Mesenchymal stem cell (in vitro differentiated cells and primary cell): ENCODE data around the gene CA5A.

Source experiments
- DNase-seq: peaks from one replicate; pipeline ENCODE4 v3.0.0-alpha.2; 2013
- H2AFZ ChIP-seq: one replicate; pipeline ENCODE4 v1.6.1; 2013; ENCODE audit warnings: low read depth, mild to moderate bottlenecking, control low read depth, inconsistent platforms, low read length, moderate library complexity
- H2AK5ac ChIP-seq: 2 replicates; pipeline ENCODE4 v1.6.1; 2013; ENCODE audit warnings: low read length, moderate library complexity, mild to moderate bottlenecking, inconsistent platforms; ENCODE audit not compliant: severe bottlenecking
- H2BK120ac ChIP-seq: one replicate; pipeline ENCODE4 v1.6.1; 2013; ENCODE audit warnings: low read depth, mild to moderate bottlenecking, inconsistent platforms, low read length, moderate library complexity
- H2BK12ac ChIP-seq, 2 experiments: one replicate each; pipeline ENCODE4 v1.6.1; 2013; ENCODE audit warnings: inconsistent platforms in 2 of 2, low read length in 2 of 2, mild to moderate bottlenecking in 2 of 2, moderate library complexity in 2 of 2, control low read depth in 1 of 2
- H2BK15ac ChIP-seq: one replicate; pipeline ENCODE4 v1.6.1; 2013; ENCODE audit warnings: mild to moderate bottlenecking, low read depth, inconsistent platforms; ENCODE audit not compliant: poor library complexity, severe bottlenecking
- H2BK5ac ChIP-seq: 2 replicates; pipeline ENCODE4 v1.6.1; 2013; ENCODE audit warnings: low read depth, mild to moderate bottlenecking, low read length, control low read depth, inconsistent platforms; ENCODE audit not compliant: poor library complexity, severe bottlenecking
- H3K14ac ChIP-seq, 2 experiments: one replicate each; pipeline ENCODE4 v1.6.1; 2013; ENCODE audit warnings: inconsistent platforms in 2 of 2, low read length in 2 of 2, control low read depth in 1 of 2, mild to moderate bottlenecking in 1 of 2, moderate library complexity in 1 of 2
- H3K18ac ChIP-seq, 2 experiments: one replicate each; pipeline ENCODE4 v1.6.1; 2013; ENCODE audit warnings: inconsistent platforms in 2 of 2, low read length in 2 of 2, control low read depth in 1 of 2, low read depth in 1 of 2, mild to moderate bottlenecking in 1 of 2
- H3K23ac ChIP-seq, 2 experiments: one replicate each; pipeline ENCODE4 v1.6.1; 2013; ENCODE audit warnings: inconsistent platforms in 2 of 2, low read length in 2 of 2, mild to moderate bottlenecking in 2 of 2, moderate library complexity in 2 of 2, control low read depth in 1 of 2
- H3K27ac ChIP-seq: 2 replicates; pipeline ENCODE4 v1.5.1; 2013; ENCODE audit warnings: mild to moderate bottlenecking, moderate library complexity, low read length, control low read depth, inconsistent platforms; ENCODE audit not compliant: poor library complexity, severe bottlenecking
- H3K27me3 ChIP-seq, 2 experiments: 2 replicates each; pipeline versions ENCODE4 v1.6.1 to v1.7.0; 2013; ENCODE audit warnings: low read length in 2 of 2, mild to moderate bottlenecking in 2 of 2, moderate library complexity in 2 of 2, control low read depth in 1 of 2, inconsistent platforms in 1 of 2; ENCODE audit not compliant: control insufficient read depth in 1 of 2, insufficient read depth in 1 of 2
- H3K36me3 ChIP-seq, 2 experiments: 2 replicates each; pipeline versions ENCODE4 v1.6.1 to v1.7.0; 2013; ENCODE audit warnings: low read length in 2 of 2, control low read depth in 1 of 2, inconsistent platforms in 1 of 2, low read depth in 1 of 2, mild to moderate bottlenecking in 1 of 2; ENCODE audit not compliant: insufficient read depth in 2 of 2, control insufficient read depth in 1 of 2
- H3K4ac ChIP-seq, 2 experiments: one replicate each; pipeline ENCODE4 v1.6.1; 2013; ENCODE audit warnings: inconsistent platforms in 2 of 2, low read length in 2 of 2, mild to moderate bottlenecking in 2 of 2, moderate library complexity in 2 of 2, control low read depth in 1 of 2, low read depth in 1 of 2
- H3K4me1 ChIP-seq: 2 replicates; pipeline ENCODE4 v1.6.1; 2013; ENCODE audit warnings: low read depth, low read length, control low read depth; ENCODE audit not compliant: control insufficient read depth, insufficient read depth
- H3K4me2 ChIP-seq: 2 replicates; pipeline ENCODE4 v1.6.1; 2013; ENCODE audit warnings: low read length, mild to moderate bottlenecking, inconsistent platforms; ENCODE audit not compliant: poor library complexity, severe bottlenecking
- H3K4me3 ChIP-seq, 2 experiments: 2 replicates each; pipeline versions ENCODE4 v1.5.1 to v1.7.0; 2013; ENCODE audit warnings: low read length in 2 of 2, mild to moderate bottlenecking in 2 of 2, control low read depth in 1 of 2, low read depth in 1 of 2; ENCODE audit not compliant: insufficient read depth in 1 of 2
- H3K79me1 ChIP-seq: replicated peaks from 2 replicates; pipeline ENCODE4 v1.6.1; 2013; ENCODE audit warnings: mild to moderate bottlenecking, control low read depth, low read length, inconsistent platforms; ENCODE audit not compliant: poor library complexity, severe bottlenecking
- H3K9ac ChIP-seq: 2 replicates; pipeline ENCODE4 v1.7.0; 2013; ENCODE audit warnings: mild to moderate bottlenecking, low read length, moderate library complexity
- H3K9me3 ChIP-seq: 2 replicates; pipeline ENCODE4 v1.7.0; 2013; ENCODE audit warnings: mild to moderate bottlenecking, low read length; ENCODE audit not compliant: control insufficient read depth
- H4K8ac ChIP-seq: one replicate; pipeline ENCODE4 v1.6.1; 2013; ENCODE audit warnings: inconsistent platforms, mild to moderate bottlenecking, low read length, moderate library complexity
- H4K91ac ChIP-seq: one replicate; pipeline ENCODE4 v1.6.1; 2013; ENCODE audit warnings: mild to moderate bottlenecking, low read length, inconsistent platforms
- WGBS: methylation state at CpG from one replicate; pipeline ENCODE4 v1.1.7; 2013; ENCODE audit warnings: mixed read lengths; 5-methylcytosine and 5-hydroxymethylcytosine counted together

Gene CA5A

GRCh38 chr16:87956365-87957231, 20.3 kb upstream of the CA5A start:
- peak overlapping the region; percentile 99 for H3K9ac ChIP-seq
- peak overlapping the region; percentile 80 for H4K8ac ChIP-seq
- peak; percentile 77 for DNase-seq
- H2BK15ac ChIP-seq, result no peak overlapping the region
- H3K4ac ChIP-seq, result peak overlapping the region; percentile 3 to 48
- H3K4me3 ChIP-seq, result peak overlapping the region in 1 of 2 experiments; percentile 21
- peak overlapping the region; percentile 48 for H2BK5ac ChIP-seq
- peaks cover 25% of the 10 kb centered on the region for H3K79me1 ChIP-seq
- peaks cover 26% of the 10 kb centered on the region for H3K4me1 ChIP-seq
- no peak overlapping the region for H2AFZ ChIP-seq
- no peaks in the 10 kb centered on the region for H3K9me3 ChIP-seq
- H3K23ac ChIP-seq, result no peak overlapping the region
- H2AK5ac ChIP-seq, result peak overlapping the region; percentile 28
- H3K4me2 ChIP-seq, result peak overlapping the region; percentile 48
- no peaks in the 10 kb centered on the region for H3K27me3 ChIP-seq
- peak overlapping the region; percentile 64 for H4K91ac ChIP-seq
- peak overlapping the region; percentile 51 for H3K27ac ChIP-seq
- H3K14ac ChIP-seq, result no peak overlapping the region
- peak overlapping the region; percentile 35 to 67 for H3K18ac ChIP-seq
- H3K36me3 ChIP-seq, result peaks cover 10 to 30% of the 10 kb centered on the region in 2 experiments
- WGBS, result 73% methylated on average over 30 of the region's 30 CpGs
- peak overlapping the region in 1 of 2 experiments; percentile 59 for H2BK12ac ChIP-seq
- no peak overlapping the region for H2BK120ac ChIP-seq

GRCh38 chr16:87956098-87956364, 19.7 kb upstream of the CA5A start:
- no peaks in the 10 kb centered on the region for H3K27me3 ChIP-seq
- H2AFZ ChIP-seq, result no peak overlapping the region
- no peak for DNase-seq
- no peak overlapping the region for H2BK12ac ChIP-seq
- WGBS, result 97% methylated on average over 3 of the region's 3 CpGs
- no peaks in the 10 kb centered on the region for H3K9me3 ChIP-seq
- H3K18ac ChIP-seq, result no peak overlapping the region
- peak overlapping the region; percentile 51 for H3K27ac ChIP-seq
- H2BK5ac ChIP-seq, result no peak overlapping the region
- H3K4me3 ChIP-seq, result peak overlapping the region in 1 of 2 experiments; percentile 21
- no peak overlapping the region for H3K23ac ChIP-seq
- H3K14ac ChIP-seq, result no peak overlapping the region
- H3K9ac ChIP-seq, result peak overlapping the region; percentile 99
- peak overlapping the region; percentile 4 for H2AK5ac ChIP-seq
- H3K4ac ChIP-seq, result no peak overlapping the region
- peaks cover 25% of the 10 kb centered on the region for H3K79me1 ChIP-seq
- peaks cover 26% of the 10 kb centered on the region for H3K4me1 ChIP-seq
- peak overlapping the region; percentile 48 for H3K4me2 ChIP-seq
- H2BK15ac ChIP-seq, result no peak overlapping the region
- H4K8ac ChIP-seq, result peak overlapping the region; percentile 12
- peak overlapping the region; percentile 52 for H4K91ac ChIP-seq
- no peak overlapping the region for H2BK120ac ChIP-seq
- peaks cover 10 to 30% of the 10 kb centered on the region in 2 experiments for H3K36me3 ChIP-seq

- Histone ChIP-seq H3K9me3 (no peaks in the 10 kb centered on the region), H3K4me1 (peaks cover 27% of the 10 kb centered on the region), H2AK5ac (peak overlapping the region; percentile 4), H2BK12ac (no peak overlapping the region), H3K27ac (no peak overlapping the region), H2BK5ac (no peak overlapping the region), H3K14ac (no peak overlapping the region), H3K4me3 (no peak overlapping the region), H3K79me1 (peaks cover 25% of the 10 kb centered on the region), H4K91ac (peak overlapping the region; percentile 52), H4K8ac (peak overlapping the region; percentile 12), H3K18ac (peak overlapping the region in 1 of 2 experiments; percentile 37), H3K36me3 (peaks cover 10 to 30% of the 10 kb centered on the region in 2 experiments), H3K4me2 (no peak overlapping the region), H3K23ac (no peak overlapping the region), H3K27me3 (no peaks in the 10 kb centered on the region), H2BK120ac (no peak overlapping the region), H2AFZ (no peak overlapping the region), H2BK15ac (no peak overlapping the region), H3K9ac (peak overlapping the region; percentile 99), H3K4ac (no peak overlapping the region)
- 94% methylated on average over 18 of the region's 18 CpGs for WGBS
- DNase-seq, result no peak
These were observed 19.2 kb upstream of the CA5A start for GRCh38 chr16:87955302-87956097.

- H3K4me3 ChIP-seq, result no peak overlapping the region
- peak overlapping the region; percentile 99 for H3K9ac ChIP-seq
- peaks cover 22% of the 10 kb centered on the region for H3K79me1 ChIP-seq
- WGBS, result 96% methylated on average over 15 of the region's 15 CpGs
- H4K91ac ChIP-seq, result no peak overlapping the region
- DNase-seq, result no peak
- H3K27me3 ChIP-seq, result no peaks in the 10 kb centered on the region
- no peaks in the 10 kb centered on the region for H3K9me3 ChIP-seq
- H3K14ac ChIP-seq, result peak overlapping the region in 1 of 2 experiments; percentile 32
- H2BK120ac ChIP-seq, result no peak overlapping the region
- no peak overlapping the region for H2BK5ac ChIP-seq
- H3K4me2 ChIP-seq, result no peak overlapping the region
- peak overlapping the region in 1 of 2 experiments; percentile 59 for H2BK12ac ChIP-seq
- H3K18ac ChIP-seq, result peak overlapping the region in 1 of 2 experiments; percentile 37
- no peak overlapping the region for H3K4ac ChIP-seq
- H2AK5ac ChIP-seq, result no peak overlapping the region
- no peak overlapping the region for H2AFZ ChIP-seq
- no peak overlapping the region for H2BK15ac ChIP-seq
- H4K8ac ChIP-seq, result no peak overlapping the region
- peaks cover 30% of the 10 kb centered on the region for H3K4me1 ChIP-seq
- peaks cover 10 to 30% of the 10 kb centered on the region in 2 experiments for H3K36me3 ChIP-seq
- no peak overlapping the region for H3K27ac ChIP-seq
- H3K23ac ChIP-seq, result no peak overlapping the region
These were observed 18.5 kb upstream of the CA5A start for GRCh38 chr16:87954826-87955225.
